Measurements from ENCODE around the gene EMILIN3. TPM values are rescaled to one million over a fixed set of nuclear protein-coding genes. Genes with fewer than 3 reads are reported as not detected.
A peak's percentile ranks its signal among the peaks of the same experiment; 100 is the strongest.

Gene EMILIN3
- total RNA-seq, 2 donors from 2014 or later: 0.44 to 3.4 TPM

- no peak for ATAC-seq
- intact Hi-C loops (cut with DNase I): loop anchor here in 1 of 2 donors (5.0 kb wide), 1 partner anchor 54 kb away; no protein-coding TSS in a partner anchor
- no peak for DNase-seq
Observed at GRCh38 chr20:41353530-41353929, 13.1 kb downstream of the EMILIN3 start.

GRCh38 chr20:41352666-41353065, 14.0 kb downstream of the EMILIN3 start:
- intact Hi-C loops (cut with DNase I): loop anchor here in 1 of 2 donors (5.0 kb wide), 1 partner anchor 55 kb away; no protein-coding TSS in a partner anchor
- no peak for ATAC-seq
- no peak for DNase-seq

- DNase-seq (no peak), ATAC-seq (no peak)
- intact Hi-C loops (cut with DNase I): loop anchor here in 1 of 2 donors (5.0 kb wide), 1 partner anchor 55 kb away; no protein-coding TSS in a partner anchor
Observed at GRCh38 chr20:41352106-41352505, 14.5 kb downstream of the EMILIN3 start.

- DNase-seq (no peak), ATAC-seq (no peak)
- intact Hi-C loops (cut with DNase I): loop anchor here in 1 of 2 donors (5.0 kb wide), 1 partner anchor 57 kb away; no protein-coding TSS in a partner anchor
Observed at GRCh38 chr20:41350408-41350962, 16.1 kb downstream of the EMILIN3 start.

- DNase-seq (no peak), ATAC-seq (no peak)
- intact Hi-C loops (cut with DNase I): loop anchor here (5.0 to 10.0 kb wide), 2 partner anchors 57 to 375 kb away; no protein-coding TSS in a partner anchor
Observed at GRCh38 chr20:41349943-41350342, 16.7 kb downstream of the EMILIN3 start.

GRCh38 chr20:41349266-41349665, 17.4 kb downstream of the EMILIN3 start:
- DNase-seq (no peak), ATAC-seq (no peak)
- intact Hi-C loops (cut with DNase I): loop anchor here in 1 of 2 donors (10.0 kb wide), 1 partner anchor 374 kb away; no protein-coding TSS in a partner anchor

GRCh38 chr20:41348430-41349172, 18.0 kb downstream of the EMILIN3 start:
- ATAC-seq (no peak), DNase-seq (no peak)
- intact Hi-C loops (cut with DNase I): loop anchor here in 1 of 2 donors (10.0 kb wide), 1 partner anchor 374 kb away; no protein-coding TSS in a partner anchor

- no peak for DNase-seq
- intact Hi-C loops (cut with DNase I): loop anchor here in 1 of 2 donors (10.0 kb wide), 1 partner anchor 373 kb away; no protein-coding TSS in a partner anchor
- ATAC-seq: peak in 1 of 2 donors; percentile 53
Observed at GRCh38 chr20:41347523-41348429, 18.8 kb downstream of the EMILIN3 start.

GRCh38 chr20:41345729-41346067, 20.9 kb downstream of the EMILIN3 start:
- DNase-seq (no peak), ATAC-seq (no peak)
- intact Hi-C loops (cut with DNase I): loop anchor here in 1 of 2 donors (10.0 kb wide), 1 partner anchor 371 kb away; no protein-coding TSS in a partner anchor

GRCh38 chr20:41344938-41345728, 21.5 kb downstream of the EMILIN3 start:
- no peak for ATAC-seq
- intact Hi-C loops (cut with DNase I): loop anchor here (5.0 to 10.0 kb wide), 2 partner anchors 208 to 370 kb away; partner anchors contain the start of gene PLCG1 (in 1 of the 2)
- no peak for DNase-seq

GRCh38 chr20:41344477-41344876, 22.1 kb downstream of the EMILIN3 start:
- no peak for ATAC-seq
- intact Hi-C loops (cut with DNase I): loop anchor here (5.0 to 10.0 kb wide), 2 partner anchors 207 to 370 kb away; partner anchors contain the start of gene PLCG1 (in 1 of the 2)
- DNase-seq: no peak

- ATAC-seq (no peak), DNase-seq (no peak)
- intact Hi-C loops (cut with DNase I): loop anchor here (5.0 to 10.0 kb wide), 2 partner anchors 205 to 368 kb away; partner anchors contain the start of gene PLCG1 (in 1 of the 2)
Observed at GRCh38 chr20:41342474-41343464, 23.8 kb downstream of the EMILIN3 start.

GRCh38 chr20:41340327-41341055, 26.1 kb downstream of the EMILIN3 start, which contains the start of gene LPIN3:
LPIN3 (plus strand) TSS chr20:41340821; CDS start chr20:41345804, 4,983 bp downstream.
- ATAC-seq: peak; percentile 97 to 98
- intact Hi-C loops (cut with DNase I): loop anchor here (1.0 to 10.0 kb wide), 3 partner anchors 167 to 366 kb away; partner anchors contain the start of gene PLCG1 (in 1 of the 2)
- DNase-seq: peak; percentile 90

GRCh38 chr20:41339957-41340326, 26.7 kb downstream of the EMILIN3 start:
- ATAC-seq: peak; percentile 79 to 85
- peak; percentile 81 for DNase-seq
- intact Hi-C loops (cut with DNase I): loop anchor here (1.0 to 10.0 kb wide), 6 partner anchors 88 to 365 kb away; partner anchors contain the start of gene PLCG1 (in 1 of the 2)

- intact Hi-C loops (cut with DNase I): loop anchor here (5.0 to 10.0 kb wide), 2 partner anchors 85 to 92 kb away; no protein-coding TSS in a partner anchor
- no peak for ATAC-seq
- DNase-seq: no peak
Observed at GRCh38 chr20:41336711-41337492, 29.7 kb downstream of the EMILIN3 start.

Data from left cardiac atrium (tissue), 4 donors.